Measurements from ENCODE around the gene RPS3.
A peak's percentile ranks its signal among the peaks of the same experiment; 100 is the strongest.

The RPS3 gene

GRCh38 chr11:75440960-75441803 lies 41.9 kb downstream of the RPS3 start:
- no peak overlapping the region for H3K4me3 ChIP-seq (ENCODE audit: control insufficient read depth, low read depth, low read length)
- TF ChIP-seq CTCF (IDR thresholded peaks at IDR 0.05; ENCODE audit: control insufficient read depth, insufficient read depth, low read depth, low read length, missing control alignments): no peak
- DNase-seq (ENCODE audit: low read depth): no peak

DNA sequence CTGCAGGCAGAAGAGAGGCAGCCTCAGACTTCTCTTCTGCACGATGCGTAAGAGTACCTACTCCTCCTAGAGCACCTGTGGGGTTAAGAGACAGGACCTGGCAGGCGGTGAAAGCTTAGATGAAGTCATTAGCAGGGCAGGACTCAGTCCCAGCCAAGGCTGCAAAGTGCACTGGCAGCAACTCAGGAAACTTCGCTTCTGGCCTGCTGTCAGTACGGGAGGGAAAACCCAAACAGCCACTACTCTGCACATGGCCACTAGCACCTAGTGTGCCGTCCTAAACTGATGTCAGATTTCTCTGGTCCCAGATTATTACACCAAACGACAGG lies 42.5 kb downstream of the RPS3 start:
- no peak overlapping the region for H3K4me3 ChIP-seq (ENCODE audit: control insufficient read depth, low read depth, low read length)
- no peak for TF ChIP-seq CTCF (IDR thresholded peaks at IDR 0.05; ENCODE audit: control insufficient read depth, insufficient read depth, low read depth, low read length, missing control alignments)
- DNase-seq (ENCODE audit: low read depth): no peak

DNA sequence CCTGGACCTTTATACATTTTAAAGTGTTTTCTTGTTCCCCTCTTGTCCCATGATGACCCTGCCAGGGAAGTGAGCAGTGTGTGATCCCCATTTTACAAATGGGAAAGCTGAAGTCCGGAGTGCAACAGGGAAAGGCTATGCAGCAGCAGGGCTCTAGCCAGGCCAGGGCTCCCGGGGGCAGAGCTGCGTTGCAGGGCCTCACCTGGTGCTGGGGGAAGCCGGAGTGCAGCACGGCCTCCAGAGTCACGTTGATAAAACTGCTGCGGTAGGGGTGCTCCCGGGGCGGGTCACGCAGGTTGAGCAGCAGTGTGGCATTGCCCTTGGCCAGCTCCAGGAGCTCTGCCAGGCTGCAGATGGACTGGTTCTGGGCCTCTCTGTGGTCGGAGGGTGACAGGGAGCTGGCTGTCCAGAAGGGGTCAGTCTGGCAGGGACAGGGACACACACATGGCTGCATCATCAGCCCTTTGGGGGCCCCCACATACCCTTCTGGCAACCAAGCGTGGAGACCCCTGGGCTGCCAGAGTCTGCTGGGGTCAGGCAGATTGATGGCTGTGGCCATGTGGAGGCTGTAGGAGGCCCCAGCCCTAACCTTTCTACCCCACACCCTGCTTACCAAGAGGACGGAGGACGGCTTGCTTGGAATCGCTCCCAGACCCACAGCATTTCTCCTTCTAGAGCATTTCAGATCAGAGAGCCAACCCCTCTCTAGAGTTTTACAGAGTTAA lies 43.0 kb downstream of the RPS3 start:
- no peak for TF ChIP-seq CTCF (IDR thresholded peaks at IDR 0.05; ENCODE audit: control insufficient read depth, insufficient read depth, low read depth, low read length, missing control alignments)
- no peak for DNase-seq (ENCODE audit: low read depth)
- no peak overlapping the region for H3K4me3 ChIP-seq (ENCODE audit: control insufficient read depth, low read depth, low read length)

DNA sequence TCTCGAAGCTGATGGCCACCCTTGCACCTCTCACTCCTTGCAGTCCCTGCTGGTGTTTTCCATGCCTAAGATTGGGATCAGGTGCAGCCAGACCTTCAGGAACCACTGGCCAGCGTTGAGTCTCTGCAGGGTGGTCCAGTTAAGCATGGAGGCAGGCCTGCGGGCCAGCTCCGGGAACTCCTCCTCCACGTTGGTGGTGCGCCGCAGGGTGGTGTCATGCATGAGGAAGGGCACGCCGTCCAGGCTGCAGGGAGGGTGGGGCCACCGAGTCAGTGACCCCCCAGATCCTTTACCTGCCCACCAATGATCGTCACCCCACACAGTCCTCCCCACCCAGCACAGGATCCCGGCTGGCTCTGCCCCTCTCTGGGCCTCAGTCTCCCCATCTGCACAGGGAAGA lies 43.7 kb downstream of the RPS3 start:
- DNase-seq (ENCODE audit: low read depth): no peak
- no peak for TF ChIP-seq CTCF (IDR thresholded peaks at IDR 0.05; ENCODE audit: control insufficient read depth, insufficient read depth, low read depth, low read length, missing control alignments)

GRCh38 chr11:75445315-75445953 lies 46.1 kb downstream of the RPS3 start:
- DNase-seq (ENCODE audit: low read depth): no peak
- H3K4me3 ChIP-seq (ENCODE audit: control insufficient read depth, low read depth, low read length): no peak overlapping the region
- peak; percentile 91 for TF ChIP-seq CTCF (IDR thresholded peaks at IDR 0.05; ENCODE audit: control insufficient read depth, insufficient read depth, low read depth, low read length, missing control alignments)

More for the DNA sequence above, 43.7 kb downstream of the RPS3 start:
- no peak overlapping the region for H3K4me3 ChIP-seq (ENCODE audit: control insufficient read depth, low read depth, low read length)

GRCh38 chr11:75447415-75447814 lies 48.1 kb downstream of the RPS3 start:
- H3K4me3 ChIP-seq (ENCODE audit: control insufficient read depth, low read depth, low read length): no peak overlapping the region
- DNase-seq (ENCODE audit: low read depth): no peak
- TF ChIP-seq CTCF (IDR thresholded peaks at IDR 0.05; ENCODE audit: control insufficient read depth, insufficient read depth, low read depth, low read length, missing control alignments): no peak
